Transverse colon (tissue), 4 donors: ENCODE data around the gene TNP2.

Experiments used
- CTCF ChIP-seq, 5 experiments: fragments of 200-600 bp in 3 of 5; fragments of 450-650 bp in 2 of 5; sonication (generic) in 3 of 5; IDR thresholded peaks; 1 replicate in 2 of 5; 2 replicates in 3 of 5; pipeline ENCODE4 v1.5.1; 2016 to 2017; ENCODE audit warnings: antibody characterized with exemption in 5 of 5, inconsistent platforms in 3 of 5, mild to moderate bottlenecking in 2 of 5, moderate library complexity in 1 of 5
- POLR2AphosphoS5 ChIP-seq, 3 donors: sonication (generic); formaldehyde crosslinking; IDR thresholded peaks; one replicate each; pipeline ENCODE4 v1.6.1; 2016; ENCODE audit warnings: antibody characterized with exemption in 3 of 3

- TF ChIP-seq POLR2AphosphoS5 (IDR thresholded peaks at IDR 0.05), result no peak
- no peak for TF ChIP-seq CTCF (IDR thresholded peaks at IDR 0.05)
Measured at GRCh38 chr16:11245222-11245737, 23.8 kb downstream of the TNP2 start.
